Urinary bladder (tissue), 4 donors: ENCODE data around the gene HOXB7. TPM values are rescaled to one million over a fixed set of nuclear protein-coding genes. Genes with fewer than 3 reads are reported as not detected.

ENCODE experiments used
- DNase-seq: peaks from one replicate; pipeline ENCODE4 v3.0.0-alpha.2; 2015; ENCODE audit errors: extremely low spot score
- H3K27ac ChIP-seq: one replicate; pipeline ENCODE4 v1.5.1; 2013; ENCODE audit warnings: low read depth, mild to moderate bottlenecking, moderate library complexity
- H3K36me3 ChIP-seq: one replicate; pipeline ENCODE4 v1.6.1; 2013; ENCODE audit warnings: mild to moderate bottlenecking, moderate library complexity; ENCODE audit not compliant: insufficient read depth
- H3K4me1 ChIP-seq: one replicate; pipeline ENCODE4 v1.6.1; 2013; ENCODE audit warnings: mild to moderate bottlenecking, moderate library complexity; ENCODE audit not compliant: insufficient read depth
- H3K4me3 ChIP-seq: one replicate; pipeline ENCODE4 v1.5.1; 2013; ENCODE audit warnings: low read depth, low read length
- WGBS: extraction: QIAGEN DNeasy Blood & Tissue Kit; methylation state at CpG from one replicate; pipeline ENCODE4 v1.1.7; 2013; 5-methylcytosine and 5-hydroxymethylcytosine counted together
- polyA plus RNA-seq: library from polyadenylated mRNA; stranded (reverse); fragments of 200-250 nt; gene quantifications from one replicate; pipeline ENCODE4 v1.2.3, GENCODE V29; 2013
- total RNA-seq: library from RNA; depleted of rRNA; stranded (reverse); fragments of >200 nt; gene quantifications from one replicate; pipeline ENCODE4 v1.2.3, GENCODE V29; 2014
- donor health status: healthy with polysubstance abuse.
- donor health status: healthy.

HOXB7 gene
- total and polyA plus RNA-seq, 2 donors = 2.5 to 6.7 TPM

- Histone ChIP-seq H3K27ac (no peak overlapping the region), H3K36me3 (no peaks in the 10 kb centered on the region), H3K4me1 (no peaks in the 10 kb centered on the region), H3K4me3 (no peak overlapping the region)
- DNase-seq = no peak
- 13% methylated on average over 37 of the region's 37 CpGs for WGBS
Observed at GRCh38 chr17:48593840-48594537, 16.8 kb downstream of the HOXB7 start.

- H3K4me3 ChIP-seq = no peak within 1 kb of the TSS
- H3K27ac ChIP-seq = no peak within 1 kb of the TSS
- H3K36me3 ChIP-seq = no peaks in the 10 kb centered on the region
- 9% methylated on average over 50 of the region's 50 CpGs for WGBS
- H3K4me1 ChIP-seq = no peaks in the 10 kb centered on the region
- DNase-seq = no peak
Observed at GRCh38 chr17:48593126-48593829, 17.5 kb downstream of the HOXB7 start, which contains the start of gene HOXB5. HOXB5 (minus strand) TSS chr17:48593779; CDS start chr17:48593682, 97 bp downstream.

DNA sequence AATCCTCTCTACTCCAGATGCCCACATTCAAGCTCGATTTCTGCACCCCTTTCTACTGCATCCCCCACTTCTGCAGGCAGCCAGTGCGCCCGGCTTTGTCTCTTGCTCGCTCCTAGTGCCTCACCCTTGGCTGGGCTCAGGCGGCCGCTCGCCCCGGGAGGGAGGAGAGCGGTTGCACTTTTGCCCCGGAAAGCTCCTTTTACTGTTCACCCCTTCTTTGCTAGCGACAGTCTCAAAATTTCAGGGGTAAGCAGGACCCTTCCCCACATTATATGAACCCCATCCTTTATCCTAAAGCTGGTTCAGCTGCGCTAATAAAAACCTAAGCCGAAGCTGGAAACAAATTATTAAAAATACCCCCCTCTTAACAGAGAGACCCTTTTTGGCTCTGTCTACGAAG lies 18.2 kb downstream of the HOXB7 start:
- Histone ChIP-seq H3K27ac (no peak overlapping the region), H3K4me3 (no peak overlapping the region), H3K4me1 (no peaks in the 10 kb centered on the region), H3K36me3 (no peaks in the 10 kb centered on the region)
- WGBS = 18% methylated on average over 14 of the region's 14 CpGs
- DNase-seq = no peak

GRCh38 chr17:48592057-48592514 lies 18.7 kb downstream of the HOXB7 start:
- 32% methylated on average over 33 of the region's 33 CpGs for WGBS
- Histone ChIP-seq H3K4me1 (no peaks in the 10 kb centered on the region), H3K36me3 (no peaks in the 10 kb centered on the region), H3K27ac (no peak overlapping the region), H3K4me3 (no peak overlapping the region)
- no peak for DNase-seq

- Histone ChIP-seq H3K36me3 (no peaks in the 10 kb centered on the region), H3K4me1 (no peaks in the 10 kb centered on the region), H3K4me3 (no peak overlapping the region), H3K27ac (no peak overlapping the region)
- no peak for DNase-seq
- 89% methylated on average over 10 of the region's 10 CpGs for WGBS
Observed at GRCh38 chr17:48591255-48592056, 19.4 kb downstream of the HOXB7 start.

- Histone ChIP-seq H3K36me3 (no peaks in the 10 kb centered on the region), H3K4me3 (no peak overlapping the region), H3K4me1 (no peaks in the 10 kb centered on the region), H3K27ac (no peak overlapping the region)
- no peak for DNase-seq
Observed at GRCh38 chr17:48590607-48591161, 20.1 kb downstream of the HOXB7 start.

DNA sequence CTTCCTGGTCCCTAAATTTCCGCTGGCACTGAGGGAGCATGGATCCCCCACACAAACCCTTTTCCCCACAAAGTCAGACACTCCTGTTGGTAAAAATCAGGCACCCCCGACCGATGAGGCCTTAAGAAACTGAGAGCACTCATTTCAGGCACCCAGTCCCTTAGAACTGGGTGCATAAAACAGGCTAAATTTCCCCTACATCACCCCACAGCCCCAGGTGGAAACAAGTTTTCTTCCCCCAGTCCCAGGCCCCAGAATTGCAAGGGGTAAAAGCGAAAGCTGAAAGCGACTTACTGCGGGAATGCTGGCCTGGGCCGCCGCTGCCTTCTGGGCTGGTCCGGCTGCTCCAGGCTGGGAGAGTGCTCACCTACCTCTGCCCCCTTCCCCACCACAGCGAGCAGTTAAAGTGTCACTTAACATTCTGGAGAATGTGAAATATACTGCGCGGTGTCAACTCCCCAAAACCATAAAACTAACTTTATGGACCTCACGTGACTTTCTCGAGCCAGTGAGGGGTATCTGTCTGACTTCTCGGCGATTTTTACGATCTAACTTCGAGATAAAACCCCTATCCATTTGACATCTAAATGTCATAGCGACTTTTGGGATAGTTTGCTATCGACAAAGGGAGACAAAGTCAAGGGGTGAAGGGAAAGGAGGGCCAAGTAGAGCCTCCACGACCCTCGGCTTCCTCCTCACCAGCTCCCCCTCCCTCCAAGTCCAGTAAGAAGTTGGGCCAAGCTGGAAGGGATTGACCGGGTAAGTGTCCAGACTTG lies 20.8 kb downstream of the HOXB7 start, which contains the start of gene HOXB3:
Gene HOXB3, minus strand, starts transcription at position 411 of the 776 bp plus-strand sequence. CDS start 37,767 bp downstream, outside the sequence.
- no peak for DNase-seq
- H3K27ac ChIP-seq = no peak within 1 kb of the TSS
- H3K4me3 ChIP-seq = no peak within 1 kb of the TSS
- 48% methylated on average over 23 of the region's 23 CpGs for WGBS
- no peaks in the 10 kb centered on the region for H3K36me3 ChIP-seq
- no peaks in the 10 kb centered on the region for H3K4me1 ChIP-seq

- H3K36me3 ChIP-seq = no peaks in the 10 kb centered on the region
- no peak overlapping the region for H3K27ac ChIP-seq
- no peak for DNase-seq
- WGBS = 29% methylated on average over 10 of the region's 10 CpGs
- no peaks in the 10 kb centered on the region for H3K4me1 ChIP-seq
- no peak overlapping the region for H3K4me3 ChIP-seq
Observed at GRCh38 chr17:48589060-48589830, 21.6 kb downstream of the HOXB7 start.

GRCh38 chr17:48588528-48588927 lies 22.3 kb downstream of the HOXB7 start:
- H3K27ac ChIP-seq = no peak overlapping the region
- H3K4me1 ChIP-seq = no peaks in the 10 kb centered on the region
- no peak overlapping the region for H3K4me3 ChIP-seq
- no peaks in the 10 kb centered on the region for H3K36me3 ChIP-seq
- 32% methylated on average over 2 of the region's 2 CpGs for WGBS
- no peak for DNase-seq

GRCh38 chr17:48588074-48588415 lies 22.8 kb downstream of the HOXB7 start:
- 47% methylated on average over 2 of the region's 2 CpGs for WGBS
- H3K27ac ChIP-seq = no peak overlapping the region
- DNase-seq = no peak
- H3K4me1 ChIP-seq = no peaks in the 10 kb centered on the region
- no peak overlapping the region for H3K4me3 ChIP-seq
- no peaks in the 10 kb centered on the region for H3K36me3 ChIP-seq

GRCh38 chr17:48587276-48588073 lies 23.3 kb downstream of the HOXB7 start:
- no peak overlapping the region for H3K27ac ChIP-seq
- H3K36me3 ChIP-seq = no peaks in the 10 kb centered on the region
- DNase-seq = no peak
- H3K4me1 ChIP-seq = no peaks in the 10 kb centered on the region
- no peak overlapping the region for H3K4me3 ChIP-seq
- 37% methylated on average over 5 of the region's 5 CpGs for WGBS
